Progenitor cell of endocrine pancreas (in vitro differentiated cells): ENCODE data around the gene CLCN7. TPM values are rescaled to one million over a fixed set of nuclear protein-coding genes. Genes with fewer than 3 reads are reported as not detected.

Experiments used
- total RNA-seq: library from RNA; stranded (reverse); gene quantifications from 2 replicates; pipeline ENCODE4 v1.2.1, GENCODE V29; 2021

CLCN7 gene
- total RNA-seq, 1 donor from 2014 or later, result 89.4 TPM

Other genes with a start within 250 kb of the CLCN7 start
- gene TPSG1, start 249.8 kb downstream of the CLCN7 start, total RNA-seq, result not detected in 2 replicates
- not detected in 2 replicates for gene TPSB2, start 244.8 kb downstream of the CLCN7 start, total RNA-seq
- not detected in 2 replicates for gene TPSAB1, start 234.3 kb downstream of the CLCN7 start, total RNA-seq
- gene TPSD1, start 219.0 kb downstream of the CLCN7 start, total RNA-seq, result not detected in 2 replicates
- gene UBE2I, start 165.4 kb downstream of the CLCN7 start, total RNA-seq, result 211 and 212 TPM in 2 replicates
- 17.5 and 18.2 TPM in 2 replicates for gene BAIAP3, start 141.4 kb downstream of the CLCN7 start, total RNA-seq
- gene TSR3, start 123.2 kb downstream of the CLCN7 start, total RNA-seq, result 52.6 and 56.8 TPM in 2 replicates
- 49.7 and 51.7 TPM in 2 replicates for gene GNPTG, start 123.1 kb downstream of the CLCN7 start, total RNA-seq
- 31.5 and 33.1 TPM in 2 replicates for gene UNKL, start 60.3 kb downstream of the CLCN7 start, total RNA-seq
- 10.8 and 11.3 TPM in 2 replicates for gene UQCC4, start 54.3 kb downstream of the CLCN7 start, total RNA-seq
- 7.1 and 7.6 TPM in 2 replicates for gene PERCC1, start 44.0 kb downstream of the CLCN7 start, total RNA-seq
- 4.8 and 5.7 TPM in 2 replicates for gene CCDC154, start 30.5 kb downstream of the CLCN7 start, total RNA-seq
- gene PTX4, start 13.9 kb upstream of the CLCN7 start, total RNA-seq, result not detected in 2 replicates
- gene TELO2, start 18.3 kb upstream of the CLCN7 start, total RNA-seq, result 73.4 and 77.2 TPM in 2 replicates
- not detected in 2 replicates for gene TMEM204, start 58.6 kb upstream of the CLCN7 start, total RNA-seq
- gene IFT140, start 137.0 kb upstream of the CLCN7 start, total RNA-seq, result 75.2 and 85.3 TPM in 2 replicates
- 58.3 and 61.3 TPM in 2 replicates for gene CRAMP1, start 137.3 kb upstream of the CLCN7 start, total RNA-seq
- 141 and 146 TPM in 2 replicates for gene JPT2, start 203.3 kb upstream of the CLCN7 start, total RNA-seq
- gene MAPK8IP3, start 231.2 kb upstream of the CLCN7 start, total RNA-seq, result 153 and 157 TPM in 2 replicates